Occipital lobe (tissue), 2 donors: ENCODE measurements around the gene FOXN3. TPM values are rescaled to one million over a fixed set of nuclear protein-coding genes. Genes with fewer than 3 reads are reported as not detected.
"Not testable (repeated sequence)": the region's sequence is repeated elsewhere in the genome, so short reads cannot be mapped to it uniquely, and the experiment has no call there.

Experiments
- DNase-seq: peaks from one replicate; lab custom pipeline; 2025; lab: John Stamatoyannopoulos, UW
- total RNA-seq: library from RNA; depleted of rRNA; stranded (reverse); fragments of >200 nt; gene quantifications from one replicate; pipeline ENCODE4 v1.2.3, GENCODE V29; 2014

Gene FOXN3
- total RNA-seq, 1 donor from 2014 or later = 36.8 TPM

DNA sequence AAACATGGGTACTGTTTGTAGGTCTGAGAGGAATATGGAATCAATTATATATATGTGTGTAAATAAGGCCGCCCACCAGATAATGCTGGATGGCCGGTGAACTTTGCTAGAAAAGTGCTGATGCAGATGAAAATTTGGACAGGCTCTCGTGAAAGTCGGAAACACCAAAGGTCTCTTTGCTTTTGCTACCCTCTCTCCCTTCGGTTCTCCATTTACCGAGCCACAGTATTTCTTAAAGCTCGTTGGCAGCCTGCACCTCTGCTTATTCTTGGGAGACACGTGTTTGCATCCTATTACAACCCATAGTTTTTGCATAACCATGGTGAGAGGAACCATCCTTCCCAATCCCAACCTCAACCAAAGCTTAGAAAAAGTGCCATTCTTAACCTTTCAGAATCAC, 109.6 kb downstream of the FOXN3 start:
- no peak for DNase-seq

DNA sequence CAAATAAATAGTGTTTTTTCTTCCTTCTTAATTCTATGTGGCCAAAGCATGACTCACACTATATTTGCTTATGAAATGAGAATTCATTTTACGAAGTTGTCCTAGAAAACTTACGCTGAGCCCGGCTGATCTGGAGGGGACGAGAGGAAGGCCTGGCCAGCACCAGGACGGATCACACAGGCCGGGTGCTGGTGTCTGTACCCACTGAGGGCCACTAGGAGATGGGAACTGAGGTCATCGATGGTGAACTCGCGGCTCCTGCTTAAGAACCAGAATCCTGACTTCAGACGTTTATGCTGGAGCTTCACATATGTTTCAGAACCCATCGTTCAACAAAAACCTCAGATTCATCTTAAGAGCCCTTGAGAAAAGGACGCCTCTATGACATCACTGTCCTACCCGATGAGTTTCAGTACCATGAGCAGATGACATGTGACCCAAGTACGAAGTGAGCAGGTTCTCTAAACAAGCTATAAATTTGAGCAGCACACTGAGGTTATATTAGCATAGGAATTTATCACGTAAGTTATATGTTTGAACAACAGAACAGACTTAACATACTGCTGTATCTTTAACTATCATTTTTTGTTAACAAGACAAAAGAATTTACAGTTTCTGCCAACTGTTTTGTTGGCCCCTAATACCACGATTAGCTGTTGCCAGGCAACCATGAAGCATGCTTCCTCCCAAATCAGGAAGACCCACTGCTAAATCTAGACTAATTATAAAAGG, 111.9 kb downstream of the FOXN3 start:
- DNase-seq = no peak

DNA sequence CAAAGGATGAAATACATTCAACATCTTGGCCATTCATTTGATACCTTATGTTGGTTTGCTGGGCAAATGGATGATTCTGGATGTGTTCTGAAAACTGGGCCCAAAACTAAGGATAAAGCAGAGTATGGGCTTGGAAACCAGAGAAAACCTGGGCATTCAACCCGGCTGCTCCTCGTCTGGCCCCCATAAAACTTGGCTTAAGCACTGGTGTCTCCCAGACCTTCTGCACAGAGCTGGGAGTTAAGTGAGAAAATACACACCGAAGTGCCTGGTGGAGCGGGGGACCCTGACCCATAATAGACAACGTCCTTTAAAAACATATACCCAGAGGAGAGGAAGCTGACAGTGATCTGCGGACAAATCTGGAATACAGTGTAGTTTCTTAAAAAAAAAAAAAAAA, 112.5 kb downstream of the FOXN3 start:
- DNase-seq = no peak

DNA sequence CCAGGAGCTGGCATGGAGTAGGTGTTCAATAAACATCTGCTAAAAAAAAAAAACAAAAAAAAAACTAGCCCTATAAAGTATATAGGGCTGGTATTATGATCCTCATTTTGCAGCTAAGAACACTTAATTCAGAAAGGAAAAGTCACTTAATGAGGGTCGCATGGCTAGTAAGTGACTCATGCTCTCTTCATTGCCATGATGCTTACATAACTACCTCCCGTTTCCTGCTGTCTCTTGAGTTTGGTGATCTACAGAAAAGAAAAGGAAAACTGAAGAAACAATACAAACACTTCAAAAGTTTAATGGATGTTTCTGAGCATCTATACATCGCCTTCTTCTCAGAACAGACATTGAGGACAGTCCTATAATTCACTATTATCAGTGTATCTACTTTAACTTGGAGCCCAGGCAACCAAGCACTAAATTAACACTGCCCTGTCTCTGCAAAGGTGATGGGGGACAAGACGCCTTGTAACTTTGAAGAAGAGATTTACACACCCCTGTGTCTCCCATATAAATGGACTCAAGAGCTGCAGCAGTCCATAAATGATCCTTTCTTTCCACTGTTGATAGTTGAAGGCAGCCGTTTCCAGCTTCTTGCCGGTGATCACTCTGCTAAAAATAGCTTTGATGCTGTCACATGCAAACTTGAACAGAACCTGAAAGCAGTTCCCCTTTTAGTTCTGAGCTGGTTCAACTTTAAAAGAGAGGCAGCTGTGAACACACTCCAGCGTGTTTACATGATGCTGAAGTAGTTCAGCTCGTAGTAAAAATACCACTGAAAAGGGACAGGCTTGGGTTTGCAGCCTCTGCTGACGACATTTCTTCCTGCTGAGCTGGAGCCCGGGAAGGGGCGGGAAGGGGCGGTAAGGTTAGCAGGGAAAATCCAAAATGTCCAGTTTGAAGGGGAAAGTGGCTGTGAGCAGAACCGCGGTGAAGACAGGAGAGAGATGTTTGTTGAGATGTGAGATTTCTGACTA, 113.3 kb downstream of the FOXN3 start:
- peak; percentile 56 for DNase-seq

DNA sequence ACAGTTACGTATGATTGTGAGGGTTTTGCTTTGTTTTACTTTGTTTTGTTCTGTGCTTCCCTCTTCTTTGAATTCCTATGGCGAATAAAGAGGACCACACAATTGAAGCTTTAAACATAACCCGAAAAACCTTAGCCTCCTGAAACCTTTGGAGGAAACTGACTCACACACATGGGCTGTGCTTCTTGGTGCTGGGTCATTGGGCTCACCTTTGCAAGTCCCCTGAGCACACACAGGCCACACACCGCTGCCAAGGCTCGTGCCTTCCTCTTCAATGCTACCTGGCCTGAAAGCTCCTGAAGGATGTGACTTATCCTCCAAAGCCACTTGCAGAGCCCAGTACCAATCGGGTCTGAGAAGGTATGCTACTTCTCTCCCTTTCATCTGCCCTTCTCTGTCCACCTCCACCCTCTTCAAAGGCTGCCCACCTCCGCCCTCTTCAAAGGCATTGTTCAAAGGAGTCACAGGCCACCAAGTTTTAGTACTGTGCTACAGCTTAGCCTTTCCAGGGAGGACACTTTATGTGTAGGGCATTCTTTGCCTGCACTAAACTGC, 114.6 kb downstream of the FOXN3 start:
- no peak for DNase-seq

DNA sequence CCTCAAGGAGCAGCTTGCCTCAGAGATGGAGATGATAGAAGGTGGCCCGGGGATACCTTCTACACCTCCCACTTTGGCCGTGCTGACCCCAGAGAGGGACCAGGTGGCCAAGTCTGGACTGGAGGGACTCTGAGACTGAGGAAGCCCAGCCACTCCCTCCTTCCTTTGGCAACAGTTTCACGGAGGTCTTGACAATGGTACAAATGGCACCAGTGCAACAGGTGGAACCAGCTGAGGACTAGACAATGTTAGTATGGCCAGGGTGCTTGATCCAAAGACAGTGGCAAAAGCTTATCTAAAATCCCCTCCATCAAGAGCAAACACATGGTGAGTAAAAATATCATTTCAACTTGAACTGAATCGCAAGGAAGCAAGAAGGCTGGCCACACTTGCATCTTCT, 117.4 kb downstream of the FOXN3 start:
- no peak for DNase-seq

DNA sequence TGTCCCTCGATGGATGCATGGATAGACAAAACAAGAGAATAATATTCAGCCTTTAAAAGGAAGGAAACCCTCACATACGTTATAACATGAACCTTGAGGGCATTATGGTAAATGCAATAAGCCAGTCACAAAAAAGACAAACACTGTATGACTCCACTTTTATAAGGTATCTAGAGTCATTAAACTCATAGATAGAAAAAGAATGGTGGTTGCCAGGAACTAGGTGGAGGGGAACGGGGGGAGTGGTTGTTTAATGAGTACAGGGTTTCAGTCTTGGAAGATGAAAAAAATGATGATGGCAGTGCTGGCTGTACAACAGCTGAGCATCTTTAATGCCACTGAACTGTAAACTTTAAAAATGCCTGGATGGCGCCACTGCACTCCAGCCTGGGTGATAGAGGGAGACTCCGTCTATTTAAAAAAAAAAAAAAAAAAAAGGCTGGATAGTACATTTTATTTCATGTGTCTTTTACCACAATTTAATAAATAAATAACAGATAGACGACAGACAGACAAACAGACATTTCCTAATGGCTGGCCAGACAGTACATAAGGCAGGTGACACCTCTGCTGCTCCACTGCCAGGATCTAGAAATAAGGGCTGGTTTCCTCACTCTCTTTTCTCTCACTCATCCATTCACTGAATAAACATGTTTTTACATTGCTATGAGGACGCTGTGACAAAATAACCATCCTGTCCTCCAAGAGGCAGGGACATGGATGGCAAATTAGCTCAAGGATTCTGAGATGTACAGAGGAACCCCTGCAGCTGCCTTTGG, 118.8 kb downstream of the FOXN3 start:
- no peak for DNase-seq

DNA sequence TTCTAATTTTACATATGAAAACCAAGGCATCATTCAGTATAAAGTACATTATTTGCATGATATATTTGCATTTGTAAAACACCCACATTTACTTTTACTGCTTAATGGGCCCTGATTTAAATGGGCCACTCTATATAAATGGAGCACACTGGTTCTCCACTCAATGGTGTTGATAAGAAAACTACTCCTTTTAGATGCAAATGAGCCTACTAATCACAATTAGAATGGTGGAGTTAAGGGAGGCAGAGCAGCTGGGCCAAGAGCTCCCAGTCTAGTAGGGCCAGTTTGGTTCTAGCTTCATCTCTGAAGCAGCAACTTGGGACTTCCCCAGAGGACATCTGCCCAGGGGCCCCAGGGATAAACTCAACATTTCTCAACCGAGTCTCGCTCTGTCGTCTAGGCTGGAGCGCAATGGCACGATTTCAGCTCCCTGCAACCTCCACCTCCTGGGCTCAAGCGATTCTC, 120.7 kb downstream of the FOXN3 start:
- no peak for DNase-seq

DNA sequence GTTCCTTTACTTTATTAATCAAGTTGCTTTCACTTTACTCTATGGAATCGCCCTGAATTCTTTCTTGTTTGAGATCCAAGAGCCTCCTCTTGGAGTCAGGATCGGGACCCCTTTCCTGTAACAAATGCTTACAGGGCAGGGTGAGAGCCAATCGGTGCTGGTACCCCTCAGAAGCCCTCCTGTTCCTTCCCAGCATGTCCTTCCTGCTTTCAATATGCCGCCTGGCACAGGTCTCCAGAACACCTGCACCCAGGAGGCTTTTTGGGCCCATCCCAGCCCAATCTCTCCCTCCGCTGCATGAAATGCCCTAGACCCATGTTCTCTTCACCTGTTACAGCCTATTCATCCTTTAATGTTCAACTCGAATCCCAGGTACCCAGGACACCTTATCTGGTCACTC, 122.2 kb downstream of the FOXN3 start:
- no peak for DNase-seq

DNA sequence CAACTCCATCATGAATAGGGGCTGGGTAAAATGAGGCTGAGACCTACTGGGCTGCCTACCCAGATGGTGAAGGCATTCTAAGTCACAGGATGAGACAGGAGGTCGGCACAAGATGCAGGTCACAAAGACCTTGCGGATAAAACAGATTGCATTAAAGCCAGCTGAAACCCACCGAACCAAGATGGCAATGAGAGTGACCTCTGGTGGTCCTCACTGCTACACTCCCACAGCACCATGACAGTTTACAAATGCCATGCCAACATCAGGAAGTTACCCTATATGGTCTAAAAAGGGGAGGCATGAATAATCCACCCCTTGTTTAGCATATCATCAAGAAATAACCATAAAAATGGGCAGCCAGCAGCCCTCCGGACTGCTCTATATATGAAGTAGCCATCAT, 122.6 kb downstream of the FOXN3 start:
- not testable (repeated sequence) for DNase-seq

DNA sequence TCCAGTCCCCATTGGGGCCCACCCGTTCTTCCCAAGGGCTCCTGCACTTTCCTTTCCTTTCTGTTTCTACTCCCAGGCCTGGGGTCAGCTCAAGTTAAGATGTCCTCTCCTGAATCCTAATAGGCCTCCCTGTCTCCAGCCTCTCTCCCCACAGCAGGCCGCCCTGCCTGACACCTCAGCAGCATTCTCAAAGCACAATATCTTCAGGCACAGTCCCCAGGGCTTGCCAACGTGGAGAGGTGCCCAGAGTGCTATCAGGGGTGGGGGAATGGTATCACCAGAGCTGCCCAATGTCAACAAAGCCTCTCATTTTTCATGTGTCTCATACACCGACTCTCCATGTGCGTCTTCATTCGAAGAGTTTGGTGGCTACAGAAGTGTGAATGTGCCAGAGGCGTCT, 123.0 kb downstream of the FOXN3 start:
- DNase-seq = no peak

DNA sequence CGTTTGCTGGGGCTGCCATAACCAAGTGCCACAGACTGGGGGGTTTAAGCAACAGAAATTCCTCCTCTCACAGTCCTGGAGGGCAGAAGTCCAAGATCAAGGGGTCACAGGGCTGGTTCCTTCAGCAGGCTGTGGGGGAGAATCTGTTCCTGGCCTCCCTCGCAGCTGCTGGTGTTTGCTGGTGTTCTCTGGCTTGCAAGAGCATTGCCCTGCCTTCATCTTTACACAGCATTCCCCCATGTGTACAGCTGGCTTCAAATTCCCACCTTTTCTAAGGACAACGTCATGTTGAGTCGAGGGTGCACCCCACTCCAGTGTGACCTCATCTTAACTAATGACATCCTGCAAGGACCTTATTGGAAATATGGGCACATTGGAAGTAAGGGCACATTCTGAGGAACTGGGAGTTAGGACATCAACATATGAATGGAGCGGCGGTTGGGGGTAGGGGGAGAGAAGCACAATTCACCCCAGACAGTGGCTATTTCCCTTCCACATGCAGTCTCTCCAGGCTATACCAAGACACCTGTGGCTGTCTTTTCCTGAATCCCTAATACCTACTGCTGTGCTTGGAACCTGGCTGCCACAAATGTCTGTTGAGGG, 123.6 kb downstream of the FOXN3 start:
- no peak for DNase-seq

DNA sequence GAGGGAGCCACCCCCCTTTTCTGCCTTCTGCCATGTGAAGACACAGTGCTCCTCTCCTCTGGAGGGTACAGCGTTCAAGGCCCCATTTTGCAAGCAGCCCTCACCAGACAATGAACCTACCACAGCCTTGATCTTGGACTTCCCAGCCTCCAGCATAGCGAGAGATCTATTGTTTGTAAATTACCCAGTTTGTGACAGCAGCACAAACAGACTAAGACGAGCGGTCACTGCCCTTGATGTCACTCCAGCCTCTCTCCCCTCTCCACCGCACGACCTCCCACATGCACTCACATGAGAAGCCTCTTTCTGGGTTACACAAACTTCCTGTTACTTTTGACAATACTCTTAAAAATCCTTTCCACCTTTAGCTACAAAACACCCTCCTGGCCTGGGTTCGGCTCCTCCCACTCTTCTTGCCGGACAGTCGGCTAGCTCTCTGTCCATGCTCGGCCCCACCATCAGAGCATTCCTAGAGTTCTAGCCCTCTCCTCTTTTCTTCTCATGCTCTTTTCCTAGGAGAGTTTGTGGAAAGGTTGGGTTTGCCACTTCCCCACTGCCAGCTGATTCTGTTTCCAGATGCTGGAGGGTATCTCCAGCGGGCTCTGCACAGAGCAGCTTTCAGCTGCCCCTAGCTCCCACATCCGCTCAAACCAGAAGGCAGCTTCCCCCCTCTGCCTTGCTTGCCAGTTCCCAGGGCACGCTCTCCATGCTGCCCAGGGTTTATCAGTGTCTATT, 124.3 kb downstream of the FOXN3 start:
- no peak for DNase-seq

DNA sequence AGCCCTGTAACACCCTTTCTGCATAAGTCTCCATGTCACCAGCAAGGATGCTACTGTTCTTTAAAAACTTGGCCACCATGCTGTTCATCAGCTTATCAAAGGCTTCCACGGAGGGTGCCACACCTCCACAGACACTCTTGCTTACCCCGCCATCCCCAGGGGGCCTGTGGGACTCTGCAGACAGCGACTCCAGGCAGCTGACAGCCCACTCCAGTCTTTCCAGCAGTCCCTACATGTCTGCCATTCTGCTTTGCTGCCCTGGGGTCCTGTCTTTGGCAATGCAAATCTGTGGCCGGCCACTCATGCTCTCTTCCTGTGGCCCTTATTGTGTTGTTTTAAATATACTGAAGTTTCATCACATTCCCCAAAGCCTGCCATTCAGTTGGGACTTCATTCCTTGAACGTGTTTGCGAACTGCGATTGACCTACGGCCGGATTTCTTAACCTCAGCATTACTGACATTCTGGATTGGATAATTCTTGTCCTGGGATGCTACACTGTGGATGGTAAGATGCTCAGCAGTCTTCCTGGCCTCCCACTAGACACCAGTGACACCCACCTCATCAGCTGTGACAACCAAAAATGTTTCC, 125.6 kb downstream of the FOXN3 start:
- DNase-seq = no peak

DNA sequence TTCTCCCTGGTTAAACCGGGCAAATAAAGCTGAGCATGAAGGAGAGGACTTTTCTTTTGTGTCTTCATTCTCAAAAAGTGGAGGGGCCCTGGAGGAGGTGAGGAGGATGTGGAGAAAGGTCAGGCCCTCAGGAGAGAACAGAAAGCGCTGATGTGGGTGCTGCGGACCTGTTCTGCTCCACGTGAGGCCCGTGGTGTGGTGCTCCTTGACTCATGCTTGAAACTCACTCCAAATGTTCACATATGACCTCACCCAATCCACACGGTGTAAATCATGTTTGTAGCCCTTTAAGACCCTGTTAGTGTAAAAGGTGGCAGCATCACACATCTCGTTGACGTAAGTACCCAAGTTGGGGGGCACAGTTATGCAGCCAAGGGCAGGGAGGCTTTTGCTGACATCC, 126.2 kb downstream of the FOXN3 start:
- DNase-seq = no peak

DNA sequence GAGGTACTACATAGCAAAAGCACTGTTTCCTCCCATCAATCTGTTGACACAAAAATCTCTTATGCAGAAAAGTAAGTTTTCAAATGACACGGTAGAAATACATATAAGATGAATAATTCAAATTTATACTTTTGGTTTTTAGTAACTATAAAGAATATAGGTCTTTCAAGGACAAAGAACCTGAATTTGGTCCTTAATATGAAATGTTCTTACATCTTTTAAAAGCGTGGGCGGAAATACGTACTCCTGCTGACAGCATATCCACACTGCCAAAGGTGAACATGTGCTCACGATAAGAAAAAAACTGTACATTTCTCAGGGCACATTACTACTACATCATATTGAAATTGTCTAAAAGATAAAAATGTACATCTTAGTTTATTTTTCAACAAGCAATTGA, 127.6 kb downstream of the FOXN3 start:
- DNase-seq = no peak

DNA sequence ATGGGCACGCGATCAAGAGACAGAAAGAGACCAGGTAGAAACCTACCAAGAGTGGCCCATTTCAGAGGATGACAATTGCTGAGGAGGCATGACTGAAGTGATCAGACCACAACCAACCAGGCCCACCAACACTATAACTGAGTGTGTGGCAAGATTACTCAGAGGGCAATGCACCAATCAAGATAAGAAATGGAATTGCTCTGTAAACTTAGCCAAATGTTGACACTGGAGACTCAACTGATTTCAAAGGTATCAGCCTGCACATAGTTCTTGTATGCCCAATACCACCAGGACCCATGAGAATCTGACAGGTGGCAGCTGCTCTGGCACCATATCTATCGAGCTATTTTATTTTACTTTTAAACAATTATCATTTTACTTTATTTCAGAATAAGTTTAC, 128.9 kb downstream of the FOXN3 start:
- no peak for DNase-seq

DNA sequence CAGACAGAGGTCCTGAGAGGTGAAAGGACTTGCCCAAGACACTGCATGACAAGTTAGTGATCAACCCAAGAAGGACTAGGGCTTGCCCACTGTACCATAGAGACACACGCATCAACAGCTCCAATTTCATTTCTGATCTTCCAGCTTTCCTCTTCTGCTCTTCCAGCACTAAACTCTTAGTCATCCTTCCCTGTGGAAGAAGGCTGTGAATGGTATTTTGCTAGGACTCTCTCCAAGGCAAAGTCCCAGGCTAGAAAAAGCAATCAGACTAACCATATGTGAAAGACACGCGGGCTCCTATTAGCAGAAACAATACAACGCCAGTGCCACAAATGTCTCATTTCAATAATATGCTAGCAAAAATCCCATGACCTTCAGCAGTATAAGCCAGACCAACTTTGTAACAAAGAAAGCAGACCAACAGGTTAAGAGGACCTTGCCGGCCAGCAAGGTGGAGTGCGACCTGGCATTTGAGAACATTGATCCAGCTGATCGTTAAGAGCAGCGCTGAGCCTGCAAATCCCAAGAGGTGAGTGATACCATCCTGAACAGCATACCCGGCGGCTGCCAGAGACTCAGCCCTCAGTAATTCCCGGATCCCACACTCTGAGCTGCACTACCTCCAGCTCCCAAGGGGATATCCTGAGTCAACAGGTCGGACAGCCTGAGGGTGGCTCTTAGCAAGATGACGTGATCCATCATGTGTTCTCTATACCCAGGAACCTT, 132.5 kb downstream of the FOXN3 start:
- no peak for DNase-seq

DNA sequence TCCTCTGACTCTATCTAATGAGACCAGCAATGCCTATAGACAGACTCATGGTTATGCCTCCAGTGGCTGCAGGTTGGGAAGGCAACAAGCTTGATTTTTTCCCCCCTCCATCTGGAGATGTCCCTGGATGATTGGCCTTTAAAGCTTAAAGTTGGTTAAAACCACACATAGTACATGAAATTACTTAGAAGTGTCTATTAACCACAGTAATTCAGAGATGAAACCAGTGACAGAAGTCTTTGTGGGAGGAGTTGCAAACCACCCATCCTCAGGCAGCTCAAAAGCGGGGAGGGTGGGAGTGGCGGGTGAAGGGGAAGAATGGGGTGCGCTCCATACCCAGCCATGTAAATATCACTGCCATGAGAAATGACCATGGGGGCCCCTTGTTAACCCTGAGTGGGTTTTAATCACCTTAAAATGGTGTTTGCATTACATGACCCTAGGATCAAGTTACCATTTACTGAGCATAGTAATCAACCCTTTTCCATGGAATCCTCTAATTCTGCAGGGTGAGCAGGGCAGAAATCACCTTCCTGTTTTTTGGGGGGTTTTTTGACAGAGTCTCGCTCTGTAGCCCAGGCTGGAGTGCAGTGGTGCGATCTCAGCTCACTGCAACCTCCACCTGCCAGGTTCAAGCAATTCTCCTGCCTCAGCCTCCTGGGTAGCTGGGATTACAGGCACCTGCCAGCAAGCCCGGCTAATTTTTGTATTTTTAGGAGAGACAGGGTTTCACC, 133.5 kb downstream of the FOXN3 start:
- DNase-seq = no peak
